Adrenal gland (tissue), 12 donors: ENCODE data around the gene KIF16B. TPM values are rescaled to one million over a fixed set of nuclear protein-coding genes. Genes with fewer than 3 reads are reported as not detected.

Experiments
- DNase-seq, 7 donors: peaks; one replicate each; pipeline ENCODE4 v3.0.0-alpha.2; 2019 to 2020
- H3K27ac ChIP-seq, 5 donors: fragments of 200-600 bp; sonication (generic) in 4 of 5; 1 replicate in 3 of 5; 2 replicates in 2 of 5; pipeline versions ENCODE4 v1.5.1 to v1.8.0; 2016 to 2020; ENCODE audit warnings: mild to moderate bottlenecking in 1 of 5
- H3K27me3 ChIP-seq: fragments of 200-600 bp; 2 replicates; pipeline ENCODE4 v1.8.0; 2021
- H3K36me3 ChIP-seq, 2 donors: fragments of 200-600 bp; replicated peaks in 1 of 2; 1 replicate in 1 of 2; 2 replicates in 1 of 2; pipeline versions ENCODE4 v1.5.1 to v1.8.0; 2018 to 2022
- H3K4me1 ChIP-seq, 2 donors: fragments of 200-600 bp; replicated peaks in 1 of 2; 1 replicate in 1 of 2; 2 replicates in 1 of 2; pipeline versions ENCODE4 v1.5.1 to v1.8.0; 2018 to 2021
- H3K4me3 ChIP-seq, 4 donors: fragments of 200-600 bp; sonication (generic) in 3 of 4; one replicate each; pipeline ENCODE4 v1.5.1; 2016 to 2018
- H3K9me3 ChIP-seq, 3 donors: fragments of 200-600 bp; sonication (generic) in 1 of 3; replicated peaks in 1 of 3; 1 replicate in 2 of 3; 2 replicates in 1 of 3; pipeline versions ENCODE4 v1.5.1 to v1.8.0; 2016 to 2021
- CTCF ChIP-seq, 6 experiments: fragments of 450-650 bp in 4 of 6; fragments of 200-600 bp in 2 of 6; sonication (generic) in 1 of 6; IDR thresholded peaks; 1 replicate in 5 of 6; 2 replicates in 1 of 6; pipeline versions ENCODE4 v1.5.1 to v1.8.0; 2016 to 2021; ENCODE audit warnings: antibody characterized with exemption in 6 of 6, mild to moderate bottlenecking in 2 of 6, moderate library complexity in 1 of 6
- POLR2A ChIP-seq, 2 donors: fragments of 450-650 bp; IDR thresholded peaks; one replicate each; pipeline ENCODE4 v1.6.1; 2017; ENCODE audit warnings: antibody characterized with exemption in 2 of 2, mild to moderate bottlenecking in 2 of 2, moderate library complexity in 1 of 2
- WGBS, 4 donors: extraction: QIAGEN DNeasy Blood & Tissue Kit in 2 of 4; methylation state at CpG; one replicate each; pipeline versions ENCODE4 v1.1.5 to v1.1.7; 2013 to 2017; 5-methylcytosine and 5-hydroxymethylcytosine counted together
- intact Hi-C, 2 donors: fragments of 100-400 bp; cut with DNase I; formaldehyde crosslinking; loops; one replicate each; pipeline versions ENCODE4 v1.14.1 to v1.15.0; 2022 to 2023
- polyA plus RNA-seq, 3 donors: library from polyadenylated mRNA; stranded (reverse); fragments of 200-250 nt in 2 of 3; fragments of 350-450 nt in 1 of 3; fragmentation: Illumina TruSeq in 1 of 3; extraction: RNeasy Lipid Tissue Mini Kit (QIAGEN cat#74804) in 1 of 3; gene quantifications; one replicate each; pipeline ENCODE4 v1.2.3, GENCODE V29; 2013 to 2014
- total RNA-seq, 9 donors: library from RNA; depleted of rRNA in 4 of 9; stranded (reverse); fragments of >200 nt in 4 of 9; fragments of 120-200 nt in 1 of 9; fragmentation: NEBNext Ultra II Directional in 1 of 9; extraction: Animal tissue kit (Norgen Biotek cat#: 25700) in 1 of 9; gene quantifications; one replicate each; pipeline versions ENCODE4 v1.1.0 to v1.2.4, GENCODE V29; 2013 to 2023
- donor health status: healthy with polysubstance abuse.
- donor health status: Bipolar disorder and iron deficiency.
- donor health status: DM: yes; HTN: yes; CAD: no.
- donor health status: DM: no; HTN: no; CAD: no.
- donor health status: DM: no; HTN: no; CAD: no.
- donor health status: DM: yes; HTN: yes; CAD: no.

Gene KIF16B
- total and polyA plus RNA-seq, 12 donors = 8.6 to 113 (median 36.1) TPM

- H3K4me3 ChIP-seq = no peak overlapping the region
- intact Hi-C loops = no loop called here
- H3K27me3 ChIP-seq = no peaks in the 10 kb centered on the region
- H3K27ac ChIP-seq = peak overlapping the region in 4 of 5 donors; percentile 34 to 65 (median 44)
- no peaks in the 10 kb centered on the region for H3K9me3 ChIP-seq
- peak; percentile 69 to 85 (median 81) for DNase-seq
- 0 to 20% (median 11%) methylated on average over 1 of the region's 1 CpG for WGBS, 4 donors
- H3K4me1 ChIP-seq = peaks cover 25 to 48% of the 10 kb centered on the region in 2 donors
- no peaks in the 10 kb centered on the region for H3K36me3 ChIP-seq
- TF ChIP-seq CTCF (IDR thresholded peaks at IDR 0.05) = no peak
- no peak for TF ChIP-seq POLR2A (IDR thresholded peaks at IDR 0.05)
Measured at GRCh38 chr20:16459019-16459700, 114.1 kb downstream of the KIF16B start.

GRCh38 chr20:16457514-16457913 is 115.7 kb downstream of the KIF16B start:
- Histone ChIP-seq H3K4me1 (peaks cover 25 to 45% of the 10 kb centered on the region in 2 donors), H3K9me3 (no peaks in the 10 kb centered on the region), H3K36me3 (no peaks in the 10 kb centered on the region), H3K27ac (peak overlapping the region in 3 of 5 donors; percentile 11 to 63 (median 42)), H3K27me3 (no peaks in the 10 kb centered on the region), H3K4me3 (no peak overlapping the region)
- TF ChIP-seq CTCF (IDR thresholded peaks at IDR 0.05) (no peak), POLR2A (IDR thresholded peaks at IDR 0.05) (no peak)
- no peak for DNase-seq
- intact Hi-C loops = no loop called here
- WGBS, 4 donors = 58 to 67% (median 65%) methylated on average over 5 of the region's 5 CpGs

- intact Hi-C loops = no loop called here
- no peak overlapping the region for H3K27ac ChIP-seq
- no peaks in the 10 kb centered on the region for H3K36me3 ChIP-seq
- WGBS, 4 donors = 42 to 69% (median 62%) methylated on average over 1 of the region's 1 CpG
- no peaks in the 10 kb centered on the region for H3K9me3 ChIP-seq
- DNase-seq = no peak
- H3K27me3 ChIP-seq = no peaks in the 10 kb centered on the region
- TF ChIP-seq POLR2A (IDR thresholded peaks at IDR 0.05) = no peak
- H3K4me3 ChIP-seq = no peak overlapping the region
- peaks cover 25 to 37% of the 10 kb centered on the region in 2 donors for H3K4me1 ChIP-seq
Measured at GRCh38 chr20:16455324-16455723, 117.9 kb downstream of the KIF16B start.

GRCh38 chr20:16451982-16452381 is 121.3 kb downstream of the KIF16B start:
- TF ChIP-seq POLR2A (IDR thresholded peaks at IDR 0.05) = no peak
- no peak for TF ChIP-seq CTCF (IDR thresholded peaks at IDR 0.05)
- intact Hi-C loops = no loop called here
- peaks cover 0 to 6% of the 10 kb centered on the region in 2 donors for H3K4me1 ChIP-seq
- no peaks in the 10 kb centered on the region for H3K9me3 ChIP-seq
- DNase-seq = no peak
- peak overlapping the region in 4 of 5 donors; percentile 43 to 65 (median 54) for H3K27ac ChIP-seq
- no peak overlapping the region for H3K4me3 ChIP-seq
- WGBS, 4 donors = 47 to 66% (median 61%) methylated on average over 1 of the region's 1 CpG
- H3K36me3 ChIP-seq = no peaks in the 10 kb centered on the region
- H3K27me3 ChIP-seq = no peaks in the 10 kb centered on the region

- no peak overlapping the region for H3K27ac ChIP-seq
- H3K4me1 ChIP-seq = peaks cover 0 to 8% of the 10 kb centered on the region in 2 donors
- H3K9me3 ChIP-seq = no peaks in the 10 kb centered on the region
- intact Hi-C loops = no loop called here
- no peaks in the 10 kb centered on the region for H3K36me3 ChIP-seq
- no peak overlapping the region for H3K4me3 ChIP-seq
- H3K27me3 ChIP-seq = no peaks in the 10 kb centered on the region
- no peak for DNase-seq
- TF ChIP-seq POLR2A (IDR thresholded peaks at IDR 0.05) (no peak), CTCF (IDR thresholded peaks at IDR 0.05) (no peak)
- 80 to 88% (median 87%) methylated on average over 8 of the region's 8 CpGs for WGBS, 4 donors
Measured at GRCh38 chr20:16451001-16451400, 122.2 kb downstream of the KIF16B start.
